Lung (tissue), 12 donors: ENCODE measurements around the gene POU6F2. TPM values are rescaled to one million over a fixed set of nuclear protein-coding genes. Genes with fewer than 3 reads are reported as not detected.

Source experiments
- ATAC-seq: fragments of 200-7000 bp; cut with Tn5 transposase; one replicate; pipeline ENCODE4 v1.9.1; 2020; ENCODE audit warnings: moderate number of reproducible peaks; ENCODE audit not compliant: insufficient read depth, low FRiP score
- DNase-seq, 3 donors: peaks; one replicate each; pipeline ENCODE4 v3.0.0-alpha.2; 2013 to 2017
- H3K27ac ChIP-seq, 2 donors: one replicate each; pipeline ENCODE4 v1.5.1; 2013; ENCODE audit warnings: mild to moderate bottlenecking in 2 of 2, moderate library complexity in 2 of 2, control low read depth in 1 of 2, inconsistent platforms in 1 of 2, low read depth in 1 of 2, low read length in 1 of 2
- H3K27me3 ChIP-seq, 3 donors: one replicate each; pipeline ENCODE4 v1.5.1; 2013; ENCODE audit warnings: low read length in 2 of 3; ENCODE audit not compliant: control insufficient read depth in 3 of 3, insufficient read depth in 3 of 3
- H3K36me3 ChIP-seq, 4 donors: one replicate each; pipeline ENCODE4 v1.5.1; 2013; ENCODE audit warnings: low read length in 4 of 4, mild to moderate bottlenecking in 1 of 4, moderate library complexity in 1 of 4; ENCODE audit not compliant: control insufficient read depth in 4 of 4, insufficient read depth in 4 of 4
- H3K4me1 ChIP-seq, 5 donors: one replicate each; pipeline ENCODE4 v1.5.1; 2013; ENCODE audit warnings: low read length in 5 of 5, mild to moderate bottlenecking in 2 of 5, moderate library complexity in 1 of 5; ENCODE audit not compliant: control insufficient read depth in 5 of 5, insufficient read depth in 5 of 5
- H3K4me3 ChIP-seq: one replicate; pipeline ENCODE4 v1.5.1; 2013; ENCODE audit warnings: mild to moderate bottlenecking, control low read depth, moderate library complexity
- H3K9ac ChIP-seq, 2 donors: one replicate each; pipeline ENCODE4 v1.5.1; 2013; ENCODE audit warnings: low read length in 2 of 2, control low read depth in 1 of 2; ENCODE audit not compliant: insufficient read depth in 1 of 2
- H3K9me3 ChIP-seq, 4 donors: one replicate each; pipeline ENCODE4 v1.5.1; 2013; ENCODE audit warnings: low read length in 3 of 4, mild to moderate bottlenecking in 1 of 4, moderate library complexity in 1 of 4; ENCODE audit not compliant: control insufficient read depth in 4 of 4, insufficient read depth in 3 of 4
- CTCF ChIP-seq: IDR thresholded peaks from 2 replicates; pipeline ENCODE4 v1.5.1; 2012; ENCODE audit warnings: mild to moderate bottlenecking; ENCODE audit errors: control extremely low read depth, extremely low read depth
- WGBS, 2 donors: extraction: QIAGEN DNeasy Blood & Tissue Kit; methylation state at CpG; one replicate each; pipeline ENCODE4 v1.1.7; 2013; 5-methylcytosine and 5-hydroxymethylcytosine counted together
- polyA plus RNA-seq, 2 donors: library from polyadenylated mRNA; stranded (reverse); fragments of 200-250 nt; gene quantifications; one replicate each; pipeline ENCODE4 v1.2.1, GENCODE V29; 2013
- total RNA-seq, 2 donors: library from RNA; depleted of rRNA in 1 of 2; stranded (reverse); fragments of >200 nt in 1 of 2; gene quantifications; one replicate each; pipeline ENCODE4 v1.2.1, GENCODE V29; 2014 to 2021
- donor health status: control.
- donor health status: control.
- donor health status: Bipolar disorder and iron deficiency.
- donor health status: healthy.
- donor health status: DM: yes; HTN: yes; CAD: no.

Gene POU6F2
- total and polyA plus RNA-seq, 4 donors = 0.08 to 0.18 TPM; not detected in 2

DNA sequence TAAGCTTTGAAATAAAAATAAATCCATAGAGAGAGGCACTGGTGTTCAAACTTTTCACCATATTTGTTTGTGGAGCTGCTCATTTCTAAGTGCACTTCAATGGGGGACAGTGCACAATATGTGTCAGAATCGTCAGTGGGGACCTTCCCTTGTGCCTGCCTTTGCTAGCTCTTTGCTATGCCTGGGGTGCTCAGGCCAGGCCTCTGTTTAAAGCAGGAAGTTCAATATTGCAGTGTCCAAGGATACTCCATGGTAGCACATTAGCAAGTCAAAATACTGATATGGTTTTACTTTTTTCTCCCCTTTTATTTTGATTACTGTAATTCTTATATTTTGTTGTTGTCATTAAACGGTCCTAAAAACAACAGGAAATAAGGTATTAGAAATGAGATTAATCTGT is 113.4 kb downstream of the POU6F2 start:
- no peaks in the 10 kb centered on the region for H3K36me3 ChIP-seq
- H3K4me3 ChIP-seq = no peak overlapping the region
- H3K9ac ChIP-seq = no peak overlapping the region
- H3K9me3 ChIP-seq = no peaks in the 10 kb centered on the region
- H3K27ac ChIP-seq = no peak overlapping the region
- no peak for DNase-seq
- H3K27me3 ChIP-seq = peaks cover 0 to 3% (median 0%) of the 10 kb centered on the region in 3 donors
- TF ChIP-seq CTCF = no peak
- no peaks in the 10 kb centered on the region for H3K4me1 ChIP-seq
- no peak for ATAC-seq
- WGBS, 2 donors = 45 to 69% methylated on average over 2 of the region's 2 CpGs

DNA sequence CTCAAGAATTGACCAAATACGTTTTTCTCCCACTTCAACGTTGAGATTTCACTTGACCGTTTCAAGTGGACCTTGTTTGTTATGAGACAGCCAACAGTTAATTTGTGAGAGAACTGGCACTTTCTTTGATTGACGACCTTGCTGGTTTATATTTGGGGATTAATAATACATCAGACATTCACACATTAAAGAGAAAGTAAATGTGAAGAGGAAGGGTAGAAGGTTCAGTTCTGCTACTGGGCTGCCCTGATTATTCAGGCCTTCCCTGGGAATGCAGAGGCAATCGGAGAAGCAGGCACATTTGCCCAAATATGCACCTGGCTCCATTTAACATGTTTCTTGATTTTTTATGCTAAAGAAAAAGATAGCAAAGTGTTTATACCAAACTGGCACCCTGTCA is 114.1 kb downstream of the POU6F2 start:
- Histone ChIP-seq H3K4me3 (no peak overlapping the region), H3K27ac (no peak overlapping the region), H3K9me3 (no peaks in the 10 kb centered on the region), H3K4me1 (no peaks in the 10 kb centered on the region), H3K36me3 (no peaks in the 10 kb centered on the region), H3K9ac (no peak overlapping the region), H3K27me3 (peaks cover 0 to under 1% (median 0%) of the 10 kb centered on the region in 3 donors)
- no peak for TF ChIP-seq CTCF
- DNase-seq = no peak
- ATAC-seq = no peak
- whole genome bisulfite sequencing, 2 donors = 60 to 83% methylated on average over 5 of the region's 5 CpGs

- ATAC-seq (no peak), DNase-seq (no peak)
- TF ChIP-seq CTCF = no peak
- no peaks in the 10 kb centered on the region for H3K36me3 ChIP-seq
- H3K9me3 ChIP-seq = no peaks in the 10 kb centered on the region
- no peaks in the 10 kb centered on the region for H3K4me1 ChIP-seq
- no peak overlapping the region for H3K9ac ChIP-seq
- H3K27ac ChIP-seq = no peak overlapping the region
- H3K27me3 ChIP-seq = no peaks in the 10 kb centered on the region
- no peak overlapping the region for H3K4me3 ChIP-seq
- WGBS, 2 donors = 53 to 73% methylated on average over 2 of the region's 2 CpGs
Measured at GRCh38 chr7:39094731-39095130, 117.0 kb downstream of the POU6F2 start.
